Stimulated activated CD4-positive, alpha-beta T cell treated with anti-CD3 and anti-CD28 coated beads, Interleukin-4, amount 100 ng/mL, for 24 hours (primary cell): ENCODE measurements around the gene HOXC6.
A peak's percentile ranks its signal among the peaks of the same experiment; 100 is the strongest.
"Not testable (repeated sequence)": the region's sequence is repeated elsewhere in the genome, so short reads cannot be mapped to it uniquely, and the experiment has no call there.

Source experiments
- DNase-seq: peaks from one replicate; pipeline ENCODE4 v3.0.0-alpha.2; 2020

Gene HOXC6

DNA sequence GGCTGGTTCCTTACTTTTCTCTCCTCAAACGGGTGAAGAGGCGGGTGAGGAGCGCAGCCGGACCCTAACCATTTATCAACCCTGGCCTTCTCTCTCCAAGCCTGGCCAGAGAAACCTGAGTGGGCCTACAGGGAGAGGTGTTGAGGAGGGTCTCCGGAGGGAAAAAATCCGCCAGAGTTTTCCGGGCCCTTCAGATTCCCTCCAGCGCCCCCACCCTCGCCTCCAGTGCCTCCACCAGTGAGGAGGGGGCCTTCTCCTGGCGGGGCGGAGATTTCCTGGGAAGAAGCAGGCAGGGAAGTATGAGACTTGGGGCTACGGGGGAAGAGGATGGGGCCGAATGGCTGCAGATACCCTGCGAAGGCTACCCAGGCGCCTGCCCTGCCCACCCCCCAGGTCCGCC lies 3.2 kb downstream of the HOXC6 start:
- DNase-seq: no peak

DNA sequence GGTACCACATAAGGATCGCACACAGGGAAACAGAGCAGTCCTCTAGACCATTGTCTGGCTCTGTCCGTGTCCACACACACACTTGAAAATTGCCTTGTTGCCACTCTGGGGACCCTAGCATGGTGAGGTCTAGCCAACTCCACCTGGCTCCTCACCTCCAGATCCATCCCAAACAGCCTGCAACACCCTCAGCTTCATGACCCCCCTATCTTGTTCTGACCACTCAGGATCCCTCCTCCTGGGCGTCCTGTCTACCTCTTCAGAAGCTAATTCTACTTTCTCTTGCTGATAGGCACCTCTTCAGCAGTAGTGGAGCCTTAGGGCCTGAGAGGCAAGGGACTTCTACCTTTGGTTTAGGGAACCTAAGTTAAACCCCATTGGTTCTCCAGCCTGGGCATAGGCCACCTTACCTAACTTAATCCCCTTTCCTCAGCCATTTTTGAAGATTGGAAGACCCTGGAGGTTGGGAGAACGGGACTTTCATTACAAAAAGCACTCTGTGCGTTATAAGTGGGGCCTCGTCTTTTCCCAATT lies 3.9 kb downstream of the HOXC6 start:
- no peak for DNase-seq

DNA sequence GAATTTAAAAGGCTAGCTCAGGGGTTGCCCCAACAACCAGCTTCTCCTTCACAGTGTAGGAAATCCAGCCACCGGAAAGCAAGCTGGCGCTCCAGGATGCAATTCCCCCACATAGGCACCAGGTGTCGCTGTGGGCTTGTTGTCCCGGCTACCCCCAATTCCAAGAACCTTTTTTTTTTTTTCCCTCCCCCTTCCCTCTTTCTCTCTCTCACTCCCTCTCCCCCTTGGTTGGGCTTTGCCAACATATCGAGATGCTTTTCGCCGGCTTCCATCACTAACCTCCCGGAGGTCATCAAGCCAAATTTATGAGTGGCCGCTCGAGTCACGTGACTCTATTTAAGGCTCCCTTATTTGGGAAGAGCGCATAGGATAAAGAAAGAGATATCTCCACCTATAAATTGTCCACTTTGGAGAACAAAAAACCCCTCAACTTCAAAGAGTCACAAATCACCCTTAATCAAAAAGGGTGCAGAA lies 4.4 kb downstream of the HOXC6 start, which contains the start of gene HOXC5:
HOXC5 (plus strand) TSS at position 424 of the 474 bp plus-strand sequence. CDS start 73 bp downstream, outside the sequence.
- DNase-seq: peak; percentile 67

DNA sequence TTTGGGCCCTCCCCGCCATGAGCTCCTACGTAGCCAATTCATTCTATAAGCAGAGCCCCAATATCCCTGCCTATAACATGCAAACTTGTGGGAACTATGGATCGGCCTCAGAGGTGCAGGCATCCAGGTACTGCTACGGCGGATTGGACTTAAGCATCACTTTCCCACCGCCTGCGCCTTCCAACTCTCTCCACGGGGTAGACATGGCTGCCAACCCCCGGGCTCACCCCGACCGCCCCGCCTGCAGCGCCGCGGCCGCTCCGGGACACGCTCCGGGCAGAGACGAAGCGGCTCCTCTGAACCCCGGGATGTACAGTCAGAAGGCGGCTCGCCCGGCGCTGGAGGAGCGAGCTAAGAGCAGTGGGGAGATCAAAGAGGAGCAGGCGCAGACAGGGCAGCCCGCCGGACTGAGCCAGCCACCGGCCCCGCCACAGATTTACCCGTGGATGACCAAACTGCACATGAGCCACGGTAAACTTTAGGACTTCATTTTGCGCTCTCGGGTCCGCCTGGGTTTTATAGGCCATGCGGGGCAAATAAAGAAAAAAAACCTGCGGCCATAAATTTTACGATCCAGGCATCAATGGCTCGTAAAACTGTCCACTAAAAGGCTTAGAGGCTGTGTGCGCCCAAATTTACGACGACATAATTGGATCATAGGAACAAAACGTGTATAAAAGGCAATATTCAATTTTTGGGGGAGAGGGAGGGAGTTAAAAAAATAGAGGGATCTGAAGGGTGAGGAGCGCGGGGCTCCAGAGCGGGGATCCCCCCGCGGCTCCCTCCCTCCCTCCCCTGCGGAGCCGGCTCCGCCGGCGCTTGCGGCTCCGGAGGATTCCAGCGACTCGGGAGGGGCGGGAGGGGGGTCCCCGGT lies 5.1 kb downstream of the HOXC6 start:
- no peak for DNase-seq

DNA sequence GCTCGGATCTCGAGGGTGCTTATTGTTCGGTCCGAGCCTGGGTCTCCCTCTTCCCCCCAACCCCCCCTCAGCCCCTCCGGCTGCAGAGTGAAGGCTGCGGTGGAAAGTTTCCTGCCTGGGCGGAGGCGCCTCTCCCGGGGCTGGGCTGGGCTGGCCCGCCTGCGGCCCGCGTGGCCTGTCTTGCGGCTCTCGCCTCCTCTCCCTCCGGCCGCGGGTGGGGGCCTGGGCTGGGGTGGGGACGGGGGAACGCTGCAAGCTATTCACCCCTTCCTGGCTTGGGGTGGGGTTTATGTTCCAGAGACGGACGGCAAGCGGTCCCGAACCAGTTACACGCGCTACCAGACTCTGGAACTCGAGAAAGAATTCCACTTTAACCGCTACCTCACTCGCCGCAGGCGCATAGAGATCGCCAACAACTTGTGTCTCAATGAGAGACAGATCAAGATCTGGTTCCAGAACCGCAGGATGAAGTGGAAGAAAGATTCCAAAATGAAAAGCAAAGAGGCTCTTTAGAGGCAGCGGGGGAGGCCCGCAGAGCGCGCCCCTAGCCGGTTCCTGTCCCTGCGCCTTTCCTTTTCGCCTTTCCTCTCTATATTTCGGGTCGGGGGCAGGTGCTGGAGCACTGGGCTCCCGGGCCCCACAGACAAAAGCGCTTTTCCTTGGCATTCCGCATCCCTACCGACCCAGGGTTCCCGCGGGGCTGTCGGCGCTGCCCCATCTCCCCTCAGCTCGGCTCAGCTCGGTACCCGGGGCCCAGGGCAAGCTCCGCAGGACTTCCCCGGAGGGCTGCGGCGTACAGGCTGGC lies 5.9 kb downstream of the HOXC6 start:
- no peak for DNase-seq

DNA sequence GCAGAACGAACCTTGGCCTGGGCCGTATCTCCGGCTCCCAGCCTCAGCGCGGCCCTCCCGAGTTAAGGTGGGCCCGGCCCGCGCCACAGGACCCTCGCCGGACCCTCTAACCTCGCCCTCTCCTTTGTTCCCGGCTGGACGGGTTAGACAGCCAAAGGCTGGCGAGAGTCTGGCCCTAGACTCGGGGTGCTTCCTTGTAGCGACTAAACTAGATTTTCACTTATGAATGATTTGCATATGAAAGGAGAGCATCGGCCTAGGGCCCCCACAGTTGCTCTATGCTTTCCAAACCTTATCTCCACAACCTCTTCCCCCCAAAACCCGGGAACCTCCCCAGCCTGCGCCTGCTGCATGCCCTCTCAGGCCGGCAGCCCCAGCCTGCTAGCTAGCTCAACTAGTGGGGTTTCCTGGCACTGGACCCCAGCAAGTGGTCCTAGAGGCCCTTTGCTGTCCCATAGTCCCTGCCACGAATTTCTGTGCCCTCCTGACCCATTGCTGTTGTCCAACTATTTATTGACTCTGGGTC lies 6.6 kb downstream of the HOXC6 start:
- no peak for DNase-seq

DNA sequence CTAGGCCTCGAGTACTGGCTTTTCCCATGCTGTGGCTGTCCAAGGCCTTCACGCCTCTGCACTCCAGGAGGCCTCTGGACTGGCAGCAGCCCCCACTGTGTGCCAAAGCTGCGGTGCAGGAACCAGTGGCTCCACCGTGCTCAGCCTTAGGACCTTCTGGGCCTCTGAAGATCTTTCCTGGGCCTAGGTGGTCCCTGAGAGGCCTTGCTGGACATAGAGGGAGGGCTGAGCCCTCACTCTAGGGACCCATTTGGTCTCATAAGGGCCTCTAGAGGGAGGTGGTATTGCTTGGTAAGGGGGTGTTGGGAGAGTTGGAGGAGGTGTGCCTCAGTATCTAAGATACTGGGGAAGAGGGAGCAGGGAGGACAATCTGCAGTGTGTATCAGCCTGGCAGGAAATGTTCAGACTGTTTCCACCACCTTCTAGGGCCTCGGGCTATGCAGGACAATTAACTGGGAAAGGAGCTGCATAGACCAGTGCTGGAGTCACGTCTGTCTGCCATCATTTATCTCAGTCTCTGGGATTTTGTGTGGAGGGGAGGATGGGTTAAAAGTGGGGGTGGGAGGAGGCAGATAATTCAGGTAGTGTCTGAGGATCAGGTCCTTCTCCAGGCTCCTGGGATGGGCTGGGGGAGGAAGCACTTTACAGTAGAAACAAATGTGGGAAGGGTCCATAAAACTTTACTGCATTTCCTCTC lies 7.5 kb downstream of the HOXC6 start:
- DNase-seq: no peak

DNA sequence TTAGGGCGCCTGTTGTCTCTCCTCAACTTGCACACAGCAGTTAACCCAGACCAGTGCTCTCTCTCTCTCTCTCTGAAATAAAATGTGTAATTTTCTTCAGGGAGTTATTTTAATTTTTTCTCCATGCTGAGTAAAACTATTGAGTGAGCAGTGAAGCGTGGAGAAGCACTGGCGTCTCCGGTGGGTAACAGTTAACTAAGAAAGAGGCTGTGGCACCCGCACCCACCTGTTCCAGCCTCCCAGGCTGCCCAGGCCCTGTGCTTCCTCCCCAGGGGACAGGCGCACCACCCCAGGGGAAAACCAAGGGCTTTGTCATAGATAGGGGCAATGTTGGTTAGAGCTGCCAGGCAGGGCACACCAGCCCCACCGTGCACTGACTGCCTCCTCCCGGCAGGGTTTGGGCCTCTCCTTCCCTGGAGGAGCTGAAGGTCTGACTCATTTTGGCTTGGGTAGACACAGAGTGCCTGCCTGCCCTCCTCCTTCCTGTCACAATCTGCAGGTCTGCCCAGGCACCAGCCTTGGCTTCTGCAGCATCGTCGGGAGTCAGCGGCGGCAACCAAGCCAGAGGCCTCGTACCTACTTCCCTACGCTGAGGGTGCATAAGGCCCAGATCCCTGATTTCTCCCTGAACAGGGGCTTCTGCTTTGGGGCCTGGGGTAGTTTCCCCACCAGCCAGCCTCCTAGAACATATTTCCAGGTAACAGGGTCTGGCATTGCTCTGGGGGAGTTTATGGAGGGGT lies 8.6 kb downstream of the HOXC6 start:
- DNase-seq: no peak

DNA sequence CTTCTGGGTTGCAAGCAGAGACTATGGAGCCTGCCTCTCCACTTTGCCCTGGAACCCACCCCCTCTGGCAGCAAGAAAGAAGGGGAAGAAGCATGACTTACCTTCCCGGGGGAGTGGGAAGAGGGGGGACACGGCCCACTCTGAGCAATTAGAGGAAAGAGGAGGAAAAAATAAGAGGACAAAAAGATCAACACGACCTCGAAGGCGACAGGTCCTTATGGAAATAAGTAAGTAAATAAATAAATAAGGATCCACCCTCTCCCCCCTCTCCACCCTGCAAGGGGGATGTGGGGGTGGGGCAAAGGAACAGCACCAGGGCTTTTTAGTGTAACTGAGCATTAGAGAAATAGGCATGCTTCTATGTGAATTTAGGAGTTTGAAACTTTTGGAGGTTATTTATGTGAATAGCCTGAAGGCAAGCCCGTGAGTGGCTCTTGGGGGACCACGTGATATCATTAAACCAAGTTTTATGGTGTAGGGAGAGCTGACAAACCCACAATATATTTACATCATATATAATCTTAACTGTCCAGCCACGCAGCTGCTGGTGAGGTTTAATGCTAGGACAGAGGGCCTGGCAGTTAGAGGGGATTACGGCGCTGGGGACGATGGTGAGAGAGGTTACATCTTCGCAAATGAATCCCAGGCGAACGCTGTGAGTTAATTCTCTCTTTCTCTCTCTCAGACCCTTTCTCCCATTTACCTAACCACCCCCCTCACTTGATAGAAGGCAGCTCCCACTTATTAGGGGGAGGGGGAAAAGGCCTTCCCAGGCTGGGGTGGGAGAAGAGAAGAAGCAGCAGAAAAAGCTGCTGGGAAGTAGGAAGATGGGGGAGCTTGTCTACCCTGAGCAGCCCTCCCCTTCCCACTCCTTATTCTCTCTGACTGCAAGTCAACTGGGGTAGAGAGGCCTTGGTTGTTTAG lies 9.4 kb downstream of the HOXC6 start:
- no peak for DNase-seq

DNA sequence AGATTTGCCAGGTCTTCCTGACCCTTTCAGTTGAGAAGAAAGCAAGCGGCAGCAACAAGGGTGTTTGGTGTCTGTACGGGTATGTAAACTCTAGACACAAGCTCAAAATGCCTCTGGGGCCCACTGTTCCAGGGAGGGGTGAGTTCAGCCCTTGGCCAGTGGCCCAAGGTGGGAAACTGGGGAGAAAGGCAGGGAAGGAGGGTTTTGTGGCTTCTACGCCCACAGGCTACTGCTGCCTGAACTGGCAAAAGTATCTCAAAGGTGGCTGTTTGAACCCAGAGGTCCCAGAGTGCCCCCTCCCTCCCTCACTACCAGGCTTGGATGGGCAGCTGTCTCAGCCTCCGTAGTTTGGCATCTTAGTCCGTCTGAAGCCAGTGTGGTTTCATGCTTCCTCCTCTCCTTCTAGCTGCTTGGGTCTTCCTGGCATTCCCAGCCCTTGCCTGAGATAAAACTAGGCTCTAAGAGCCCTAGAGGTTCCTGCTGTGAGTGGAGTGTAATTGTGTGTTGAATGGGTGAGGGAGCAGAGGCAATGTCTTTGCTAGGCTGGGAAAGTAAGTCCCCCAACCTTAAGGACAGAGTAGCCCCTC lies 10.1 kb downstream of the HOXC6 start:
- DNase-seq: no peak

DNA sequence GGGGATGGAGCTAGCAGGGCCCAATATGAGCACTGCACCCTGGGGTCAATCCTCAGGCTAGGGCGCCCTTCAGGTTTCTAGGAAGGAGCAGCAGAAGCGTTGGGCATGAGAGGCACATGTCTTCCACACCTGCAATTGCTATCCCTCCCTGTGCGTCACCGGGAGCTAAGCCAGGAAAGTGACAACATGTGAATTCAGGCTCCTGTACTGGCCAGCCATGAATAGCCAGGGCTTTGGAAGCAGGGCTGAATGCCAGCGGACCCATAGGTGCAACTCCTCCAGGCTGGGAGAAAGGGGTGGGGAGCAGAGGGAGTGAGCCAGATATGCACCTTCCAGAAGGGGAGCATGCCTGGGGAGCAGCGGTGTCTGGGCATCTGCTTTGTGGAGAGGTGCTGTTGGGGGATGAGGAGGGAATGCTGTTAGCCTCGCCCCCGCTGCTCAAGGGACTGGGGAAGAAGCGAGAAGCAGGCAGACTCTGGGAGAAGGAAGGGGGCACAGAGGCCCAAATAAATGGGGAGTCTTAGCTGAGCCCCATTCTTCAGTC lies 10.7 kb downstream of the HOXC6 start:
- no peak for DNase-seq

DNA sequence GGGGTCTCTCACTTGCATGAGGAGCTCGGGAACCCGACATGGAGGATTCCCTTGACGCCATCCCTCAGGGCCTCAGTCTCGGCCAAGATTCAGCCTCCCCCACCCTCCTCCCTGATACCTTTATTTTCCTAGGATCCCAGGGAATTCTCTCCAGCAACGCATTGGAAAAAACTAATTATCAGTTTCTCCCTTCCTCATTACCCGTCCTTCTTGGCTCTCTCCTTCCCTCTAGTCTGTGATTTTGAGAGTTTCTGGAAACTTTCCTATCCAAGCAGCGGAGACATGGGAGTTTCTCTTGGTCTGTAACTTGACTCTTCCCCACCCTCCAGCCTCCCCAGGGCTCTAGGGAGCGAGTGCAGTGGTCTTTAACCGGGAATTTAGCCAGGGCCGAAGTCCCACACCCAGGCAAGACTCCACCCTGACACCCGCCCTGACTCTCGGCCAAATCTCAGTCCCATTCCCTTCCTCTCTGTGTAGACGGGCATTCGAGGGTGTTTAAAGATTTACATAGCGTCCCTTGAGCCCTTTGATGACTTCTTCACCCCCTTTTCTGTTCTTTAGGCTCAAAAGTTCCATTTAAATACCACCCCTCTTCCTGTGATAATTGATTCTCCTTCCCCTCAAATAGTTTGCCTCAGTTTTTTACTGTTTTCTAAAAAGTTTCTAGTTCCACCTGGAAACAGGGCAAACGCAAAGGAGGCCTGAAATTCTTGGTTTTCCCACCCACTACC lies 11.3 kb downstream of the HOXC6 start:
- no peak for DNase-seq

DNA sequence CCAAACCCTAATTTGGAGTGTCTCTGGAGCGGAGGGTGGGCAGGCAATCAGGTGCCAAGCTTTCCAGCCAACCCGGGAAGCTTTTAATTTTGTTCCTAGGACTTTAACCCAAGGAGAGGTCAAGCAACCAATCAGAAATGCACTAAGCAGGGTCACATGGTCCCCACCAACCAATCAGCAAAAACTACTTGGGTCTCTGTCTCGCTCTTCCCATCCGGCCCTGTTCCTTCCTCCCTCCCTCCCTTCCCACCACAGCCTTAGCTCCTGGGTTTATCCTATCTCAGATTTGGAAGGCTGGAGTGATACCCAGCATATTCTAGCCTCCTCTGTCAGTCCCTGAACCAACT lies 11.9 kb downstream of the HOXC6 start:
- DNase-seq: no peak

DNA sequence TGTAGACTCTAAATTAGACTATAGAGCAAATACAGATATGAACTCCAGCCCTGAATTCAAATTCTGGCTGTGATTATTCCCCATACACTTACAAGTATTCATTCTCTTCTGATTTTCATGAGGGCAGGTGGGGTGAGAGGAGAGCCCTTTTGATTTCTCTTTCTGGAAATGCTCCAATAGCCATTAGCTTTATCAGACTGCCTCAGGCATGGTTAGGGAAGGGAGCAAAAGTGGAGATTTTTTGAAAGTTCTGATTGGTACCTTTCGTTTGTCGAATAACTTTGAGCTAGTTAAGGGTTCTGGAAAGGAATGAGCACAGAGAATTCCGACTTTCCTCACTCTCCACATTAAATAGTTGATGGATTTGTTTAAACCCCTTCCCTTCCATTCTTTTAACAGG lies 12.4 kb downstream of the HOXC6 start:
- DNase-seq: no peak

DNA sequence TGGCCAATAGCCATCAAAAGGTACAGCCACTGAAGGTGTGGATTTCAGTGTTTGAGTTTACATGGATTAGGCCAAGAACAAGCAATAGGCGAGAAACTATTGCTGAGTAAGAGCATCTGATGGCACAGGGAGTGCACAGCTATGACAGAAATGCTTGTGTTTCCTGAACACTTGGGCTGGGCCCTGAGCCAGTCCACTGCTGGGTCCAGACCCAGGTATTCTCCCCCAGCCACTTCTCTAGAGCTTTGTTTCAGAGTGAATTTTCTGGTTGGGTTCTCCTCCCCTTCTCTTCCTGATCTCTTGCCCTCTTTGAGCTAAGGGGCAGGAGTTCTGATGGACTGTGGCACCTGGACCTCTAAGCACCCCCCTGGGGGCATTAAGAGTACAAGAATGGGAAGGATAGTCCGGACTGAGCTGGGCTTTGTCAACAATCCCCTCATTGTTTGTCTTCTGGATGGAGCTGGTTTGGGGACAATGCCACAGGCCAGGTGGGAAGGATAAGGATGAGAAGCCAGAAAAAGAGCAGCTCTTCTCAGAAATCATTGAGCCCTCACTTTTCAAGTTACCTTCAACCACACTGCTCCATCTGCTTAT lies 13.0 kb downstream of the HOXC6 start:
- no peak for DNase-seq

DNA sequence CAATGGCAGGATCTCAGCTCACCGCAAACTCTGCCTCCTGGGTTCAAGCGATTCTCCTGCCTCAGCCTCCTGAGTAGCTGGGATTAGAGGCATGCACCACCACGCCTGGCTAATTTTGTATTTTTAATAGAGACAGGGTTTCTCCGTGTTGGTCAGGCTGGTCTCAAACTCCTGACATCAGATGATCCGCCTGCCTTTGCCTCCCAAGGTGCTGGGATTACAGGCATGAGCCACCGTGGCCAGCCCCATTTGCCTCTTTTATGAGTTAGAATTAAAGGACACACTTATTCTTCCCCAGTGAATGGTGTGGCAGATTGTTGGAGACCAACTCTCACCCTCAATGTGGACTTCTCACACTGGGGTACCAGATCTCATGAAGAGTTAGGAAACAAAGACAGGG lies 13.8 kb downstream of the HOXC6 start:
- DNase-seq: not testable (repeated sequence)

DNA sequence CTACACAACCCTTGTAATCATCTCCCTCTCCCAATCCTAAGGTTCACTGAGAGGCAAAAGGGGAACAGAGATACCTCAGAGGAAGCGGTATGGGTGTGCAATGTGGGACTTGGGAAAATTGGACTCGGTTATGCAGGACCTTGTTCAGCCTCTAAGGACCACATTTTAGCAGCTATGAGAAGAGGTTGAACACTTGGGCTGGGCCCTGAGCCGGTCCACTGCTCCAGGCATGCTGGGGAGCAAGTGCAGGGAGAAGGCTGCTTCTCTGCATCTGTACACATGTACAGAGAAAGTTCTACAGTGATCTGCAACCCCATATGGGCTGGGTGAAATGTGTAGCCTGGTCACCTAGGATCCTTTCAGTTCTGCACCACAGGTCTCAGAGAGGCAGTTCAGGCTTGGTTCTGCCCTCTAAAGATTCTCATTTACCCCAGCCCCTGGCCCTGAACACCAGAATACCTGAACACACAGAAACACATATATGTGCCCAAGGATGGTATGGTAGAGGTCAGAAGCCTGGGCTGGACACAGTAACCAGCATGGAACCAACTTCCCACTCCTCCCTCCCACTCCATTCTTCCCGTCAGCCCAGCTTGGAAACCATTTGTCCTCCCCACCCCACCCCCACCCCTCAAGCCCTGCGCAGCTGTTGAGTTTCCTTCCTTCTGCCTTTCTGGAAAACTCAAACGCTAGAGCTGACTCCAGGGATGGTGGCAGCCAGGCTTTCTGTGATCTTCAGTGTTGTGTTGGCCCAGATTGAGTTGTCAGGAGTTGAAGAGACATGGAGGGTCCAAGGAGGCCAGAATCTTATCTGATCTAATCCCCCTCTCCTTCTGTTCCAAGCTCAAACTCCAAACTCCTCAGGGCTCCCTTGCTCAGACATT lies 15.0 kb downstream of the HOXC6 start:
- DNase-seq: no peak
